ENCODE data around the gene EVX2.

Gene EVX2

GRCh38 chr2:176081837-176082524 is 1.8 kb downstream of the EVX2 start:
- peak; percentile 27 for DNase-seq

GRCh38 chr2:176081376-176081836 is 2.4 kb downstream of the EVX2 start:
- no peak for DNase-seq

- peak; percentile 42 for DNase-seq
Observed at GRCh38 chr2:176080540-176081375, 3.0 kb downstream of the EVX2 start.

GRCh38 chr2:176079831-176080539 is 3.8 kb downstream of the EVX2 start:
- peak; percentile 46 for DNase-seq

- no peak for DNase-seq
Observed at GRCh38 chr2:176079285-176079830, 4.4 kb downstream of the EVX2 start.

- DNase-seq: no peak
Observed at GRCh38 chr2:176078541-176079284, 5.0 kb downstream of the EVX2 start.

- DNase-seq: no peak
Observed at GRCh38 chr2:176076796-176077195, 7.0 kb downstream of the EVX2 start.

- DNase-seq: no peak
Observed at GRCh38 chr2:176076063-176076462, 7.7 kb downstream of the EVX2 start.

- no peak for DNase-seq
Observed at GRCh38 chr2:176075481-176075880, 8.3 kb downstream of the EVX2 start.

- DNase-seq: no peak
Observed at GRCh38 chr2:176074919-176075425, 8.8 kb downstream of the EVX2 start.

GRCh38 chr2:176072951-176073904 is 10.5 kb downstream of the EVX2 start:
- no peak for DNase-seq

GRCh38 chr2:176072292-176072669 is 11.5 kb downstream of the EVX2 start:
- no peak for DNase-seq

- DNase-seq: no peak
Observed at GRCh38 chr2:176071330-176072291, 12.2 kb downstream of the EVX2 start.

- no peak for DNase-seq
Observed at GRCh38 chr2:176068419-176068832, 15.3 kb downstream of the EVX2 start.

GRCh38 chr2:176067589-176068418 is 16.0 kb downstream of the EVX2 start:
- DNase-seq: no peak

GRCh38 chr2:176066645-176067588 is 16.8 kb downstream of the EVX2 start:
- DNase-seq: no peak

GRCh38 chr2:176063958-176064357 is 19.8 kb downstream of the EVX2 start:
- DNase-seq: no peak

GRCh38 chr2:176056406-176056805 is 27.4 kb downstream of the EVX2 start:
- DNase-seq: no peak
